IgD-negative memory B cell (primary cell): ENCODE measurements around the gene GALC. TPM values are rescaled to one million over a fixed set of nuclear protein-coding genes. Genes with fewer than 3 reads are reported as not detected.

Experiments
- H3K27ac Mint-ChIP-seq, 3 donors: one replicate each; pipeline ENCODE4 v1.8.0; 2020 to 2022; ENCODE audit warnings: mild to moderate bottlenecking in 3 of 3, mixed read lengths in 3 of 3, moderate library complexity in 1 of 3
- H3K27me3 Mint-ChIP-seq: one replicate; pipeline ENCODE4 v1.8.0; 2021; ENCODE audit warnings: mixed read lengths
- H3K36me3 Mint-ChIP-seq: one replicate; pipeline ENCODE4 v1.8.0; 2020; ENCODE audit warnings: mild to moderate bottlenecking, mixed read lengths
- H3K4me1 Mint-ChIP-seq, 3 donors: one replicate each; pipeline ENCODE4 v1.8.0; 2020 to 2022; ENCODE audit warnings: mixed read lengths in 3 of 3, mild to moderate bottlenecking in 1 of 3
- H3K4me3 Mint-ChIP-seq, 4 donors: one replicate each; pipeline ENCODE4 v1.8.0; 2020 to 2022; ENCODE audit warnings: mild to moderate bottlenecking in 4 of 4, mixed read lengths in 4 of 4, moderate library complexity in 3 of 4
- H3K9me3 Mint-ChIP-seq, 3 donors: one replicate each; pipeline ENCODE4 v1.8.0; 2020 to 2021; ENCODE audit warnings: mixed read lengths in 3 of 3, mild to moderate bottlenecking in 1 of 3
- polyA plus RNA-seq: library from polyadenylated mRNA; unstranded; fragments of 300-500 nt; fragmentation: Illumina TruSeq; gene quantifications from one replicate; pipeline ENCODE4 v1.2.3, GENCODE V29; 2021

Gene GALC
- polyA plus RNA-seq, 1 donor from 2014 or later, result 4.2 TPM

DNA sequence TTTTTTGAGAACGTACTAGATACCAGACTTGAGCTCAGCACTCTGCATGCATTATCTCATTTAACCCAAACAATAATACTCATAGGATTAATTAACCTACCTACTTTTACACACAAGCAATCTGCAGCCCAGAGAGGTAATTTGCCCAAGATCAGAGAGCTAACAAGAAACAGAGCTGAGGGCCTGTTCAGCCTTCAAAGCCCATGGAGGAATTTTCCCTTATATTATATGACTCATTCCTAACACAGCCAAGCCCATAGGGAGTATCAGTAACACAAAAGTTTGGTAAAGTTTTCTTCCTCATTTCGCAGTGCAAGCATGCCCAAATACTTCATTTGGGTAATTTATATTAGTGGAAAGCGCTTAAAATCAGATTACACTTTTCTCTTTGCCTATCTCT is 94.7 kb downstream of the GALC start:
- H3K27me3 Mint-ChIP-seq, result peaks cover 4% of the 10 kb centered on the region
- no peaks in the 10 kb centered on the region for H3K4me1 Mint-ChIP-seq
- no peaks in the 10 kb centered on the region for H3K9me3 Mint-ChIP-seq

GRCh38 chr14:87896393-87897380 is 96.3 kb downstream of the GALC start:
- H3K4me1 Mint-ChIP-seq, result no peaks in the 10 kb centered on the region
- peaks cover 7% of the 10 kb centered on the region for H3K27me3 Mint-ChIP-seq
- no peaks in the 10 kb centered on the region for H3K9me3 Mint-ChIP-seq
- no peak overlapping the region for H3K27ac Mint-ChIP-seq
- H3K36me3 Mint-ChIP-seq, result no peaks in the 10 kb centered on the region
- H3K4me3 Mint-ChIP-seq, result no peak overlapping the region

More for the DNA sequence above, 94.7 kb downstream of the GALC start:
- H3K36me3 Mint-ChIP-seq, result no peaks in the 10 kb centered on the region
- H3K4me3 Mint-ChIP-seq, result no peak overlapping the region
- H3K27ac Mint-ChIP-seq, result no peak overlapping the region

GRCh38 chr14:87894920-87895319 is 98.1 kb downstream of the GALC start:
- H3K9me3 Mint-ChIP-seq, result no peaks in the 10 kb centered on the region
- H3K4me3 Mint-ChIP-seq, result no peak overlapping the region
- H3K36me3 Mint-ChIP-seq, result no peaks in the 10 kb centered on the region
- no peaks in the 10 kb centered on the region for H3K4me1 Mint-ChIP-seq
- H3K27ac Mint-ChIP-seq, result no peak overlapping the region
- peaks cover 7% of the 10 kb centered on the region for H3K27me3 Mint-ChIP-seq

- H3K9me3 Mint-ChIP-seq, result no peaks in the 10 kb centered on the region
- H3K27ac Mint-ChIP-seq, result no peak overlapping the region
- H3K4me3 Mint-ChIP-seq, result no peak overlapping the region
- no peaks in the 10 kb centered on the region for H3K4me1 Mint-ChIP-seq
- no peaks in the 10 kb centered on the region for H3K36me3 Mint-ChIP-seq
- H3K27me3 Mint-ChIP-seq, result peaks cover 10% of the 10 kb centered on the region
Measured at GRCh38 chr14:87892763-87893162, 100.2 kb downstream of the GALC start.

GRCh38 chr14:87888136-87888999 is 104.6 kb downstream of the GALC start:
- Mint-ChIP-seq H3K4me1 (no peaks in the 10 kb centered on the region), H3K27ac (no peak overlapping the region), H3K4me3 (no peak overlapping the region), H3K27me3 (peaks cover 17% of the 10 kb centered on the region), H3K9me3 (no peaks in the 10 kb centered on the region), H3K36me3 (no peaks in the 10 kb centered on the region)

- no peaks in the 10 kb centered on the region for H3K4me1 Mint-ChIP-seq
- H3K4me3 Mint-ChIP-seq, result no peak overlapping the region
- H3K27ac Mint-ChIP-seq, result no peak overlapping the region
- H3K27me3 Mint-ChIP-seq, result peaks cover 15% of the 10 kb centered on the region
- peaks cover 0 to 5% (median 3%) of the 10 kb centered on the region in 3 donors for H3K9me3 Mint-ChIP-seq
- H3K36me3 Mint-ChIP-seq, result no peaks in the 10 kb centered on the region
Measured at GRCh38 chr14:87883750-87884149, 109.2 kb downstream of the GALC start.

Other genes with a start within 250 kb of the GALC start
- gene GPR65, start 12.0 kb upstream of the GALC start, polyA plus RNA-seq, result 12.1 TPM